Mucosa of descending colon (tissue), 3 donors: Measurements from ENCODE around the gene SCN2A. TPM values are rescaled to one million over a fixed set of nuclear protein-coding genes. Genes with fewer than 3 reads are reported as not detected.
"Not testable (repeated sequence)": the region's sequence is repeated elsewhere in the genome, so short reads cannot be mapped to it uniquely, and the experiment has no call there.

Experiments used
- ATAC-seq: fragments of 200-7000 bp; cut with Tn5 transposase; one replicate; pipeline ENCODE4 v1.9.1; 2020; ENCODE audit warnings: mild to moderate bottlenecking, moderate library complexity
- DNase-seq, 3 donors: peaks; one replicate each; pipeline ENCODE4 v3.0.0-alpha.2; 2020
- H3K36me3 ChIP-seq: fragments of 200-600 bp; one replicate; pipeline ENCODE4 v1.8.0; 2021; ENCODE audit warnings: low read depth, mild to moderate bottlenecking
- H3K4me1 ChIP-seq: fragments of 200-600 bp; one replicate; pipeline ENCODE4 v1.8.0; 2021; ENCODE audit warnings: low read depth, mild to moderate bottlenecking
- H3K4me3 ChIP-seq: fragments of 200-600 bp; one replicate; pipeline ENCODE4 v1.8.0; 2021; ENCODE audit warnings: mild to moderate bottlenecking
- H3K9me3 ChIP-seq: fragments of 200-600 bp; one replicate; pipeline ENCODE4 v1.8.0; 2021; ENCODE audit warnings: mild to moderate bottlenecking
- CTCF ChIP-seq: fragments of 200-600 bp; IDR thresholded peaks from one replicate; pipeline ENCODE4 v1.8.0; 2022; ENCODE audit warnings: antibody characterized with exemption, mild to moderate bottlenecking
- intact Hi-C, 2 donors: fragments of 100-400 bp; cut with DNase I in 1 of 2; cut with micrococcal nuclease in 1 of 2; formaldehyde crosslinking; loops; one replicate each; pipeline versions ENCODE4 v1.11.0 to v1.11.1; 2022; cut with DNase I, micrococcal nuclease
- total RNA-seq, 3 donors: library from RNA; stranded (reverse); fragmentation: NEBNext Ultra II Directional in 2 of 3; extraction: Animal tissue kit (Norgen Biotek cat#: 25700) in 2 of 3; gene quantifications; one replicate each; pipeline versions ENCODE4 v1.2.1 to v1.2.4, GENCODE V29; 2021 to 2023
- donor health status: DM: no; HTN: no; CAD: no; lungs with moderate emphysema.
- donor health status: DM: no; HTN: no; CAD: no.
- donor health status: DM: no; HTN: yes; CAD: no.

Gene SCN2A
- total RNA-seq, 3 donors from 2014 or later, result 0.23 to 1.3 TPM; not detected in 1

GRCh38 chr2:165312999-165313398 lies 73.8 kb downstream of the SCN2A start:
- DNase-seq, result no peak
- TF ChIP-seq CTCF, result no peak
- Histone ChIP-seq H3K4me1 (no peaks in the 10 kb centered on the region), H3K36me3 (no peaks in the 10 kb centered on the region), H3K4me3 (no peak overlapping the region), H3K9me3 (no peaks in the 10 kb centered on the region)
- intact Hi-C loops, result no loop called here
- ATAC-seq, result no peak

GRCh38 chr2:165313509-165313908 lies 74.3 kb downstream of the SCN2A start:
- no peak for DNase-seq
- intact Hi-C loops, result no loop called here
- H3K4me1 ChIP-seq, result no peaks in the 10 kb centered on the region
- TF ChIP-seq CTCF, result no peak
- H3K9me3 ChIP-seq, result no peaks in the 10 kb centered on the region
- H3K36me3 ChIP-seq, result no peaks in the 10 kb centered on the region
- H3K4me3 ChIP-seq, result no peak overlapping the region
- ATAC-seq, result no peak

GRCh38 chr2:165328272-165328671 lies 89.1 kb downstream of the SCN2A start:
- H3K9me3 ChIP-seq, result no peaks in the 10 kb centered on the region
- no peaks in the 10 kb centered on the region for H3K36me3 ChIP-seq
- intact Hi-C loops, result no loop called here
- ATAC-seq (no peak), DNase-seq (no peak)
- TF ChIP-seq CTCF, result no peak
- no peak overlapping the region for H3K4me3 ChIP-seq
- H3K4me1 ChIP-seq, result no peaks in the 10 kb centered on the region

GRCh38 chr2:165344276-165344675 lies 105.1 kb downstream of the SCN2A start:
- H3K36me3 ChIP-seq, H3K4me3 ChIP-seq, H3K4me1 ChIP-seq, H3K9me3 ChIP-seq, ATAC-seq, intact Hi-C loops, DNase-seq: not testable (repeated sequence)

- Histone ChIP-seq H3K9me3 (no peaks in the 10 kb centered on the region), H3K4me1 (no peaks in the 10 kb centered on the region), H3K4me3 (no peak overlapping the region), H3K36me3 (no peaks in the 10 kb centered on the region)
- intact Hi-C loops, result no loop called here
- no peak for TF ChIP-seq CTCF
- DNase-seq (no peak), ATAC-seq (no peak)
Measured at GRCh38 chr2:165348441-165348840, 109.2 kb downstream of the SCN2A start.

- ATAC-seq (no peak), DNase-seq (no peak)
- no peaks in the 10 kb centered on the region for H3K9me3 ChIP-seq
- no peaks in the 10 kb centered on the region for H3K4me1 ChIP-seq
- H3K36me3 ChIP-seq, result no peaks in the 10 kb centered on the region
- H3K4me3 ChIP-seq, result no peak overlapping the region
- TF ChIP-seq CTCF, result no peak
- intact Hi-C loops, result no loop called here
Measured at GRCh38 chr2:165349181-165349580, 110.0 kb downstream of the SCN2A start.
